ENCODE results near the gene CXCL8.

Gene CXCL8

GRCh38 chr4:73718375-73719373, 21.7 kb upstream of the CXCL8 start:
- no peak for DNase-seq

GRCh38 chr4:73721435-73721834, 18.9 kb upstream of the CXCL8 start:
- no peak for DNase-seq

GRCh38 chr4:73721909-73722308, 18.5 kb upstream of the CXCL8 start:
- no peak for DNase-seq

GRCh38 chr4:73723023-73723422, 17.3 kb upstream of the CXCL8 start:
- no peak for DNase-seq

GRCh38 chr4:73723928-73724327, 16.4 kb upstream of the CXCL8 start:
- no peak for DNase-seq

- DNase-seq = no peak
Measured at GRCh38 chr4:73725510-73725909, 14.9 kb upstream of the CXCL8 start.

GRCh38 chr4:73725985-73726384, 14.4 kb upstream of the CXCL8 start:
- no peak for DNase-seq

GRCh38 chr4:73727685-73728084, 12.7 kb upstream of the CXCL8 start:
- no peak for DNase-seq

- no peak for DNase-seq
Measured at GRCh38 chr4:73728091-73728741, 12.2 kb upstream of the CXCL8 start.

- DNase-seq = peak; percentile 38
Measured at GRCh38 chr4:73729534-73730165, 10.7 kb upstream of the CXCL8 start.

GRCh38 chr4:73730292-73730691, 10.1 kb upstream of the CXCL8 start:
- DNase-seq = no peak

GRCh38 chr4:73730867-73731266, 9.5 kb upstream of the CXCL8 start:
- no peak for DNase-seq

GRCh38 chr4:73731968-73732610, 8.3 kb upstream of the CXCL8 start:
- DNase-seq = no peak

GRCh38 chr4:73732759-73733431, 7.5 kb upstream of the CXCL8 start:
- no peak for DNase-seq

GRCh38 chr4:73734530-73735001, 5.8 kb upstream of the CXCL8 start:
- DNase-seq = no peak

- no peak for DNase-seq
Measured at GRCh38 chr4:73735231-73735630, 5.1 kb upstream of the CXCL8 start.

GRCh38 chr4:73741031-73741749, 821 bp downstream of the CXCL8 start:
- DNase-seq = no peak

- DNase-seq = no peak
Measured at GRCh38 chr4:73741750-73742489, 1.6 kb downstream of the CXCL8 start.

- no peak for DNase-seq
Measured at GRCh38 chr4:73742490-73743160, 2.3 kb downstream of the CXCL8 start.

- DNase-seq = no peak
Measured at GRCh38 chr4:73743281-73743680, 2.9 kb downstream of the CXCL8 start.

Measured in NCI-H187 treated with DMSO at 0.1 percent for 48 hours (cell line).